Activated CD4-positive, alpha-beta memory T cell treated with anti-CD3 and anti-CD28 coated beads, Interleukin-2, amount 10 ng/mL, durations not matched to agents 7 days and 5 days (primary cell): ENCODE measurements around the gene SLC25A15. TPM values are rescaled to one million over a fixed set of nuclear protein-coding genes. Genes with fewer than 3 reads are reported as not detected.
"Not testable (repeated sequence)": the region's sequence is repeated elsewhere in the genome, so short reads cannot be mapped to it uniquely, and the experiment has no call there.

Source experiments
- CTCF ChIA-PET: fragments of 350-600 bp; sonication (Branson Sonifier 250); formaldehyde crosslinking; loops from one replicate; lab custom pipeline; 2021; ENCODE audit warnings: antibody characterized with exemption, inconsistent platforms; lab: Charles Lee
- POLR2A ChIA-PET: fragments of 350-600 bp; sonication (Branson Sonifier 250); formaldehyde crosslinking; loops from one replicate; lab custom pipeline; 2021; ENCODE audit warnings: antibody characterized with exemption; lab: Charles Lee
- DNase-seq: peaks from one replicate; pipeline ENCODE4 v3.0.0-alpha.2; 2020
- H3K27ac Mint-ChIP-seq: one replicate; pipeline ENCODE4 v1.8.0; 2021; ENCODE audit warnings: mild to moderate bottlenecking, mixed read lengths
- H3K27me3 Mint-ChIP-seq: one replicate; pipeline ENCODE4 v1.8.0; 2021; ENCODE audit warnings: mixed read lengths
- H3K36me3 Mint-ChIP-seq: one replicate; pipeline ENCODE4 v1.8.0; 2021; ENCODE audit warnings: low read depth, mixed read lengths
- H3K4me1 Mint-ChIP-seq: one replicate; pipeline ENCODE4 v1.8.0; 2021; ENCODE audit warnings: mixed read lengths
- H3K4me3 Mint-ChIP-seq: one replicate; pipeline ENCODE4 v1.8.0; 2021; ENCODE audit warnings: mild to moderate bottlenecking, mixed read lengths
- H3K9me3 Mint-ChIP-seq: one replicate; pipeline ENCODE4 v1.8.0; 2021; ENCODE audit warnings: mixed read lengths
- total RNA-seq, 2 experiments: library from RNA; stranded (reverse); gene quantifications; one replicate each; pipeline ENCODE4 v1.2.3, GENCODE V29; 2021

Gene SLC25A15
- total RNA-seq, 2 experiments from 2014 or later: 8.2 to 9.8 TPM

GRCh38 chr13:40801255-40802217 is 12.1 kb downstream of the SLC25A15 start:
- Mint-ChIP-seq H3K4me3 (no peak overlapping the region), H3K4me1 (peaks cover 14% of the 10 kb centered on the region), H3K36me3 (peaks cover 13% of the 10 kb centered on the region), H3K9me3 (no peaks in the 10 kb centered on the region), H3K27ac (no peak overlapping the region), H3K27me3 (no peaks in the 10 kb centered on the region)
- no peak for DNase-seq
- CTCF ChIA-PET: interaction anchor here (1.2 kb wide), 2 partner anchors 12 to 13 kb away, joined by 4 to 6 read pairs; no protein-coding TSS in a partner anchor
- POLR2A ChIA-PET: no interaction called here

- peaks cover 10% of the 10 kb centered on the region for H3K4me1 Mint-ChIP-seq
- no peak overlapping the region for H3K4me3 Mint-ChIP-seq
- H3K27ac Mint-ChIP-seq: no peak overlapping the region
- no peak for DNase-seq
- H3K27me3 Mint-ChIP-seq: no peaks in the 10 kb centered on the region
- CTCF ChIA-PET: no interaction called here
- POLR2A ChIA-PET: no interaction called here
- no peaks in the 10 kb centered on the region for H3K9me3 Mint-ChIP-seq
- H3K36me3 Mint-ChIP-seq: peaks cover 17% of the 10 kb centered on the region
Measured at GRCh38 chr13:40803316-40803715, 13.9 kb downstream of the SLC25A15 start.

- no peak for DNase-seq
- Mint-ChIP-seq H3K4me1 (no peaks in the 10 kb centered on the region), H3K4me3 (no peak overlapping the region), H3K27ac (no peak overlapping the region), H3K27me3 (no peaks in the 10 kb centered on the region), H3K9me3 (no peaks in the 10 kb centered on the region), H3K36me3 (peaks cover 19% of the 10 kb centered on the region)
- ChIA-PET POLR2A (no interaction called here), CTCF (no interaction called here)
Measured at GRCh38 chr13:40806241-40806640, 16.8 kb downstream of the SLC25A15 start.

GRCh38 chr13:40809471-40809870 is 20.1 kb downstream of the SLC25A15 start:
- Mint-ChIP-seq H3K36me3 (peaks cover 17% of the 10 kb centered on the region), H3K27ac (no peak overlapping the region)
- CTCF ChIA-PET: no interaction called here

GRCh38 chr13:40812102-40812501 is 22.7 kb downstream of the SLC25A15 start:
- ChIA-PET POLR2A (no interaction called here), CTCF (interaction anchor here (0.8 to 3.5 kb wide), 2 partner anchors 32 to 35 kb away, joined by 3 to 19 read pairs; no protein-coding TSS in a partner anchor)
- H3K27ac Mint-ChIP-seq: no peak overlapping the region
- H3K27me3 Mint-ChIP-seq: no peaks in the 10 kb centered on the region
- H3K4me1 Mint-ChIP-seq: peaks cover 1% of the 10 kb centered on the region
- no peaks in the 10 kb centered on the region for H3K9me3 Mint-ChIP-seq
- DNase-seq: no peak
- peaks cover 19% of the 10 kb centered on the region for H3K36me3 Mint-ChIP-seq
- no peak overlapping the region for H3K4me3 Mint-ChIP-seq

More at GRCh38 chr13:40809471-40809870, 20.1 kb downstream of the SLC25A15 start:
- Mint-ChIP-seq H3K27me3 (no peaks in the 10 kb centered on the region), H3K4me3 (no peak overlapping the region), H3K9me3 (no peaks in the 10 kb centered on the region), H3K4me1 (peaks cover 1% of the 10 kb centered on the region)
- DNase-seq: no peak
- POLR2A ChIA-PET: no interaction called here

GRCh38 chr13:40812724-40813445 is 23.5 kb downstream of the SLC25A15 start:
- Mint-ChIP-seq H3K27me3 (no peaks in the 10 kb centered on the region), H3K9me3 (no peaks in the 10 kb centered on the region), H3K4me1 (peaks cover 1% of the 10 kb centered on the region), H3K36me3 (peaks cover 18% of the 10 kb centered on the region), H3K27ac (no peak overlapping the region), H3K4me3 (no peak overlapping the region)
- POLR2A ChIA-PET: no interaction called here
- CTCF ChIA-PET: interaction anchor here (1.4 to 3.5 kb wide), 3 partner anchors 12 to 108 kb away, joined by 4 to 19 read pairs (median 6); no protein-coding TSS in a partner anchor
- no peak for DNase-seq

- peaks cover 1% of the 10 kb centered on the region for H3K4me1 Mint-ChIP-seq
- no peak for DNase-seq
- ChIA-PET CTCF (interaction anchor here (0.6 to 3.5 kb wide), 8 partner anchors 9 to 118 kb away, joined by 3 to 19 read pairs (median 4); no protein-coding TSS in a partner anchor), POLR2A (no interaction called here)
- no peaks in the 10 kb centered on the region for H3K9me3 Mint-ChIP-seq
- H3K27me3 Mint-ChIP-seq: no peaks in the 10 kb centered on the region
- no peak overlapping the region for H3K4me3 Mint-ChIP-seq
- H3K36me3 Mint-ChIP-seq: peaks cover 18% of the 10 kb centered on the region
- peak overlapping the region; percentile 30 for H3K27ac Mint-ChIP-seq
Measured at GRCh38 chr13:40813667-40814454, 24.4 kb downstream of the SLC25A15 start.

GRCh38 chr13:40814803-40815202 is 25.4 kb downstream of the SLC25A15 start:
- Mint-ChIP-seq H3K4me3 (no peak overlapping the region), H3K9me3 (no peaks in the 10 kb centered on the region), H3K4me1 (peaks cover 3% of the 10 kb centered on the region), H3K27me3 (no peaks in the 10 kb centered on the region), H3K27ac (no peak overlapping the region), H3K36me3 (peaks cover 12% of the 10 kb centered on the region)
- ChIA-PET POLR2A (interaction anchor here (1.4 kb wide), 1 partner anchor 16 kb away, joined by 3 read pairs; no protein-coding TSS in a partner anchor), CTCF (interaction anchor here (1.0 to 3.5 kb wide), 6 partner anchors 10 to 106 kb away, joined by 3 to 19 read pairs (median 4); no protein-coding TSS in a partner anchor)
- DNase-seq: no peak

- Mint-ChIP-seq H3K36me3 (peaks cover 8% of the 10 kb centered on the region), H3K27ac (no peak overlapping the region), H3K4me3 (no peak overlapping the region), H3K4me1 (peaks cover 3% of the 10 kb centered on the region), H3K27me3 (no peaks in the 10 kb centered on the region), H3K9me3 (no peaks in the 10 kb centered on the region)
- ChIA-PET CTCF (no interaction called here), POLR2A (no interaction called here)
- no peak for DNase-seq
Measured at GRCh38 chr13:40818926-40819325, 29.5 kb downstream of the SLC25A15 start.

- H3K36me3 Mint-ChIP-seq: peaks cover 8% of the 10 kb centered on the region
- no peak for DNase-seq
Measured at GRCh38 chr13:40819797-40820315, 30.4 kb downstream of the SLC25A15 start.

GRCh38 chr13:40839725-40840124 is 50.3 kb downstream of the SLC25A15 start:
- CTCF ChIA-PET, H3K4me1 Mint-ChIP-seq, DNase-seq, H3K27ac Mint-ChIP-seq, H3K4me3 Mint-ChIP-seq, H3K27me3 Mint-ChIP-seq, H3K9me3 Mint-ChIP-seq, POLR2A ChIA-PET: not testable (repeated sequence)
- H3K36me3 Mint-ChIP-seq: peaks cover 14% of the 10 kb centered on the region

More at GRCh38 chr13:40819797-40820315, 30.4 kb downstream of the SLC25A15 start:
- Mint-ChIP-seq H3K27ac (no peak overlapping the region), H3K4me3 (no peak overlapping the region), H3K9me3 (no peaks in the 10 kb centered on the region), H3K27me3 (no peaks in the 10 kb centered on the region), H3K4me1 (peaks cover 2% of the 10 kb centered on the region)
- CTCF ChIA-PET: no interaction called here
- POLR2A ChIA-PET: no interaction called here

GRCh38 chr13:40840955-40841354 is 51.5 kb downstream of the SLC25A15 start:
- peaks cover 15% of the 10 kb centered on the region for H3K36me3 Mint-ChIP-seq
- H3K27ac Mint-ChIP-seq, H3K4me3 Mint-ChIP-seq, CTCF ChIA-PET, H3K9me3 Mint-ChIP-seq, H3K27me3 Mint-ChIP-seq, DNase-seq, H3K4me1 Mint-ChIP-seq, POLR2A ChIA-PET: not testable (repeated sequence)
